Breast epithelium (tissue), 3 donors: ENCODE results near the gene ASTN2.

ENCODE experiments used
- CTCF ChIP-seq, 3 donors: fragments of 450-650 bp; IDR thresholded peaks; one replicate each; pipeline ENCODE4 v1.5.1; 2016 to 2017; ENCODE audit warnings: antibody characterized with exemption in 3 of 3, mild to moderate bottlenecking in 3 of 3, moderate library complexity in 3 of 3
- POLR2A ChIP-seq: fragments of 450-650 bp; IDR thresholded peaks from one replicate; pipeline ENCODE4 v1.6.1; 2016; ENCODE audit warnings: antibody characterized with exemption, mild to moderate bottlenecking, moderate library complexity
- POLR2AphosphoS5 ChIP-seq, 3 donors: sonication (generic); formaldehyde crosslinking; IDR thresholded peaks; one replicate each; pipeline ENCODE4 v1.6.1; 2017; ENCODE audit warnings: antibody characterized with exemption in 3 of 3

- no peak for TF ChIP-seq POLR2AphosphoS5 (IDR thresholded peaks at IDR 0.05)
- no peak for TF ChIP-seq CTCF (IDR thresholded peaks at IDR 0.05)
- no peak for TF ChIP-seq POLR2A
Measured at GRCh38 chr9:116849721-116850120, 565.1 kb downstream of the ASTN2 start.
